NCI-H2227 (cell line): Measurements from ENCODE around the gene JPH2.
A peak's percentile ranks its signal among the peaks of the same experiment; 100 is the strongest.
"Not testable (repeated sequence)": the region's sequence is repeated elsewhere in the genome, so short reads cannot be mapped to it uniquely, and the experiment has no call there.

Source experiments
- DNase-seq: peaks from one replicate; lab custom pipeline; 2025; ENCODE audit not compliant: unreplicated experiment; lab: John Stamatoyannopoulos, UW

JPH2 gene

DNA sequence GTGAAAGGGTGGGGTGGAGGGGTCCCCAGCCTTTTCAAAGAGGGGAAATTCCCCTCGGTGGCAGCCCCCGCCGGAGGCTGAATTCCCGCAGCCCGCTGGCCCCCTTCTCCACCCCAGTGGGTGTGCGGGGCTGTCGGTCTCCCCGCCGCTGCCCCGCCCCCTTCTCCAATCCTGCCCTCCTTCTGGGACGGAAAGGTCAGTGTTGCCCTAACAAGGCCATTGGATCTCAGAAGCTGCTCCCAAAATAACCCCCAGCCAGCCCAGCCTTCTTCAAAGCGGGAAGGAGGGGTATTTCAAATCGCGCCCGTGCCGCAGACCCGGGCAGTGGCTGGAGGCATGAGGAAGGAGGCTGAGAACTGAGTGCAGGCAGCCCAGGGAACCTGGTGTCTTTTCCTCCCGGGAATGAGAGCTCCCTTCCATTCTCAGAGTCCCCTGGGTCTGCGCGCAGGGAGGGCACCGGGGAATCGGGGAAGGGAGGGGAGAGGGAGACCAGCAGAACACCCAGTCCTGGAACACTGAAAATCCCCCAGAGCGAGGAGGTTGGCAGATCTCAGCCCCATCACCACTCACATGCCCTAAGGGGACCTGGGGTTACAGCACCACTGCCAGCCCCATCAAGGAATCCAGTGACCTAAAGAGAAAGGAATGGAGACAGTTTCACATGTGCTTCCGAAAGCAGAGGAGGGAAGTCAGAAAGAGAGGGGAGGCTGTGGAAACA lies at the start of gene JPH2:
TSS of gene JPH2 (minus strand) at position 135 of the 718 bp plus-strand sequence. CDS start 483 bp downstream, outside the sequence.
- DNase-seq: peak; percentile 36

DNA sequence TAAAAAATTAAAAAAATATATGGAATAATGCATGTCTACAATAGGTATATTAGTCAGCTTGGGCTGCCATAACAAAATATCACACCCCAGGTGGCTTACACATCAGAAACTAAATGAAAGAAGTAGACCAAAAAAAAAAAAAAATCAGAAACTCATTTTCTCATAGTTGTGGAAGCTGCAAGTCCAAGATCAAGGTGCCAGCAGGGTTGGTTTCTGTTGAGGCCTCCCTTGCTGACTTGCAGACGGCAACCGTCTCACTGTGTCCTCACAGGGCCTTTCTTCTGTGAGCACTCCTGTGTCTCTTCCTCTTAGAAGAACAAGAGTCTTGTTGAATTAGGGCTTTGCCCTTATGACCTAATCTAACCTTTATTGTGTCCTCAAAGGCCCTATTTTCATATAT lies 48.7 kb upstream of the JPH2 start:
- DNase-seq: no peak

DNA sequence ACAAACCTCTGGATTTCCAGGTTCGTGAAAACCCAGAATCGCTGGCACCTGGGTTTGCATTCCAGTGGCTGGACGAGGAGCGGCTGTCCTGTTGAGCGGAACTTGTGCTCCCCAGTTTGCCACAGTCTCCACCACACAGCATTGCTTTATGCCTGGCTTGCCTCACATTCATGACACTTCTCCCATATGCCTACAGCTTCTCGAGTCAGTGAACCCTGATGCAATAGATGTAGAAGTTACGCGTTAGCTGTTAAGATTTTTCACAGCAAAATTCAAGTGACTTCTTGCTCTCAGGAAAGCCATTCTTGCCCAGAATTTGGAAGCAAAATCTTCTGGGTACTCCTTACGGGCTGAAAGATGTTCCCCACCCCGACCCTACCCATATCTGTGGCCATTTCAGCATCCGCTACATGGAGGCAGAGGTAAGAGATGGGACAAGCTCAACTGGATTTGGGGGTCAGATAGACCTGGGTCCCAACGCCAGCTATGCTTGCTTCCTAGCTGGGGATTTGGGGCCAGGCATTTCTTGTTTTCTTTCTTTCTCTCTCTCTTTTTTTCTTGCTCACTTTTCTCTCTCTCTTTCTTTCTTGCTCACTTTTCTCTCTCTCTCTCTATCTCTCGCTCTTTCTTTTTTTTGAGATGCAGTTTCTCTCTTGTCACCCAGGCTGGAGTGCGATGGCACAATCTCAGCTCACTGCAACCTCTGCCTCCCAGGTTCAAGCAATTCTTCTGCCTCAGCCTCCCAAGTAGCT lies 47.8 kb upstream of the JPH2 start:
- no peak for DNase-seq

DNA sequence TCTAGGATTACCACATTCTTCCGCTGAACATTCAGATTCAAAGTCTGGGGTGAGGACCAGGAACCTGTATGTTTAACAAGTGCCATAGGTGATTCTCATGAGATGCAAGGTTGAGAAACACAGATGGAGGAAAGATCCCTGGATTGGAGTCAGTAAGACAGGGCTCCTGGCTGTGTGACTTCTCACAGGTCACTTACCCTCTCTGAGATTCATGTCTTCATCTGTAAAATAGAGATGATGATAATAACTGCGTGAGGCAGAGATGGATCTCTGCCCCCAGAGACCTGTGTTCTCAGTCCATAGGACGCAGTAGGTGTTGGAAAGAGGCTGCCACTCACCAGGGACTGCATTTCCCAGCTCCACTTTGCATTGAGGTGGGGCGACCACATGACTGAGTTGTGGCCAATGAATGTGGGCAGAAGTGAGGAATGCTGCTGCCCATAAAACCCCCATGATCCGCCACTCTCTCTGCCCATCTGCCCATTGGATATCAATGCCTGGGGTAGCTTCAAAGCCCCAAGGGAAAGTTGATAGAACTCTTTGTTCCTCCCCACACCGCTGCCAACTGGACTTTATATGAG lies 46.5 kb upstream of the JPH2 start:
- no peak for DNase-seq

DNA sequence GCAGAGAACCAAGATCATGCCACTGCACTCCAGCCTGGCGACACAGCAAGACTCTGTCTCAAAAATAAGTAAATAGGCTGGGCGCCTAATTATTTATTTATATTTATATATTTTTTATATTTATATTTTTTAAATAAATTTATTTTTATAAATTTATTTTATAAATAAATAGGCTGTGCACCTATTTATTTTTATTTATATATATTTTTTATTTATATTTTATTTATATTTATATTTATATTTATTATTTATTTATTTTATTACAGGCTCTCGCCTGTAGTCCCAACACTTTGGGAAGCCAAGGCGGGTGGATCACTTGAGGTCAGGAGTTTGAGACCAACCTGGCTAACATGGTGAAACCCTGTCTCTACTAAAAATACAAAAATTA lies 45.5 kb upstream of the JPH2 start:
- DNase-seq: not testable (repeated sequence)

DNA sequence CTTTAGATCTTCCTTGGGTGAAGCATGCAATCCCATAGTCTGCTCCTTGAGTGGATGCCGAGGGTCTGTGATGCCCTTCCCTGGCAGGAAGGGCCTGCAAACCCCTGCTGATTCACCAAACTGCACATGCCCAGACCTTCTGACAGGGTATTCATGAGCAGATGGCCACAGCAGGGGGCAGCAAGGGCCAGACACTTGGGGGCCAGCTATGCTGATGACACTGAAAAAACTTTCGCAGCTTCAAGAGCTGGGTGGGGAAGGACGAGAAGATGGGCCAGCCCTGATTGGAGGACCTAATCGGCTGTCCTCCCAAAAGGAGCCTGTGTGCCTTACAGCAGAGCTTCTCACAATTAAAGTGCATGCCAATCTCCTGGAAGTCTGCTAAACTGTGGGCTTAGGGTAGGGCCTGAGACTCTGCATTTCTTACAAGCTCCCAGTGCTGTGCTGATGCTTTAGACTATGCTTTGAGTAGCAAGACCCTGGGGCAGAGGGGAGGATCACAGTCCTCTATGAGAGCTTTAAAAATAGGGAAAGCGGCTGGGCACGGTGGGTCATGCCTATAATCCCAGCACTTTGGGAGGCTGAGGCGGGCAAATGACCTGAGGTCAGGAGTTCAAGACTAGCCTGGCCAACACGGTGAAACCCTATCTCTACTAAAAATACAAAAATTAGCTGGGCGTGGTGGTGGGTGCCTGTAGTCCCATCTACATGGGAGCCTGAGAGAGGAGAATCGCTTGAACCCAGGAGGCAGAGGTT lies 44.9 kb upstream of the JPH2 start:
- peak; percentile 12 for DNase-seq

DNA sequence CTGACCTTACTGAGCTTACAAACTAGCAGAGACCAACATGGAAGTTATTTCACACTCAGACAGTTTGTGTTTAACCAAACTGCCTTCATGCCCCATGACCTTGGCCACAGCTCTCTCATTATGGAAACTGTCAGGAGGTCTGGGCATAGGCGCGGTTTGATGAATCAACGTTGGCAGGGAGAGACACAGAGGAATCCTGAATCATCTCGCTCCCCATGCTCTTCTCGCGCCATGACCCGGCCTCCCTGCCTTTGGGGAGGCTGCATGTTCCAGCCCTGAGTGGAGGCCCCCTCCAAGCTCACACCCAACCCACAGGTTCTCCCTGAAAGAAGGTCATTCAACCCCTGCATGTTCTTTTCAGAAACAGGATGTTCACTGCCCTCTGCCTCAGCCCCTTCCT lies 44.2 kb upstream of the JPH2 start:
- no peak for DNase-seq

DNA sequence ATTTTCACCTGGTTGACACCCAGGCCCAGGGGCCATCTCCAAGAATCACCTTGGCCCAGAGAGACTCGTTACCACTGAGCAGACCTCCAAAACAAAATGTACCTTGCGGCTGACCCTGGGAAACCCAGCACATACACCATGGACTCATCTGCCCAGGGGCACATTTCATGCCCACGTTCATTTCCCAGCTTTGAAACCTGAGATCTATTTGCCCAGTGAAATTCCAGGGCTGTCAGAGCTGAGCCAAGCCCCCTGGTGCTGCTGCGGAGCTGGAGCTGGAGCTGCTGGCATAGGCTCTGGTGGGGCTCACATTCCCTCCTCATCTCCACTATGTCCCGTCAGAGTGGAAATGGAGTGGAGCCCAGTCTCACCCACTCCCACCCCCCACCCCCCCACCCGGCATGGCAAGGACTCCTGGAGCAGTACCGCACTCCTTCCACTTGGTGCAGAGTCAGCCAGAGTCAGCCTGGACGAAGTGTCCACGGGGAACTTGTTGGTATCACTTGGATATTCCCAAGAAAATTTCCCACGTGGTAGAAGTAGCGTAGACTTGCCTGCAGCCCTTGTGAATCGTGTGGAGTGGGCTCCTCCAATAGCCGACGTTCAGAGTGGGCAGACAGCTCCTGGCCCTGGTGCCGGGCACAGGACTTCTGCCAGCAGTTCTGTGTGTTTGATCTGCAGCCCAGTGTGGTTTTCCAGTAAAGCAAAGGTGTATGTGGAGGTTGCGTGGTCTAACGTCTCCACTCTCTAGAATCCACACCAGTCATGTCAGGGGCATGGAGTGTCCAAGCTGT lies 41.7 kb upstream of the JPH2 start:
- no peak for DNase-seq

DNA sequence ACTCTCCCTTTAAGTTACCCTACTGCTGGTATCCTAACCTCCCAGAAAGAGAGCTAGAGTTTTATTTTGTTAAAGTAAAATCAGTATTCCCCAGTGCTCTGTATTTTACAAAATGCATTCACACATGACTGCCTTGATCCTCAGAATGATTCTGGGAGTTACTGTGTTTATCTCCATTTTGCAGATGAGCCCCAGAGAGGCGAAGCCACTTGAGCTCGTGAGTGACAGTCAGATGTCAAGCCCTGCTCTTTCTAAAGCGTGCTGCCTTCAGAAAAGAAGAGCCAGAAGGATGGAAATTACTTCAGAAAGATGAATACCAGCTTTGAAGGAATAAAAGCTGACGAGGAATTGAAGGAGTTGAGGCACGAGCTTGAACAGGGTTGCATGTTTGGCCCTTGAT lies 37.6 kb upstream of the JPH2 start:
- peak; percentile 18 for DNase-seq

DNA sequence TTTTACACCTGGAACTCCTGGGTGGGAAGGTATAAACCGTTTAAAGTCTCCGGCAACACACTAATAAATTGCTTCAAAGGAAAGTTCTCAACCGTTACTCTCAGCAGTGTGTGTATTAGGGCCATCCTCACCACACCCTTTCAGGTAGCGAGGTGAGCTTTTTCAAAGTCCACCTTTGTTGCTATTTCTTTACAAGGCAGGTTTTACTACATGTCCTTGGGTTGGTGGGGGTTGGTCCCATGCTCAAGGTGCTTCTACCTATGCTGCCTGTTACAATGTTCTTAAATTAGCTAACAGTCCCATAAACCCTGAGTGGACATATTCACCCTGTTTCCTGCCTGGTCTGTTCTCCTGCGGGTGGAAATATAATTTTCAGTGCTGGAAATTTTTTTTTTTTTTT lies 36.7 kb upstream of the JPH2 start:
- DNase-seq: no peak

DNA sequence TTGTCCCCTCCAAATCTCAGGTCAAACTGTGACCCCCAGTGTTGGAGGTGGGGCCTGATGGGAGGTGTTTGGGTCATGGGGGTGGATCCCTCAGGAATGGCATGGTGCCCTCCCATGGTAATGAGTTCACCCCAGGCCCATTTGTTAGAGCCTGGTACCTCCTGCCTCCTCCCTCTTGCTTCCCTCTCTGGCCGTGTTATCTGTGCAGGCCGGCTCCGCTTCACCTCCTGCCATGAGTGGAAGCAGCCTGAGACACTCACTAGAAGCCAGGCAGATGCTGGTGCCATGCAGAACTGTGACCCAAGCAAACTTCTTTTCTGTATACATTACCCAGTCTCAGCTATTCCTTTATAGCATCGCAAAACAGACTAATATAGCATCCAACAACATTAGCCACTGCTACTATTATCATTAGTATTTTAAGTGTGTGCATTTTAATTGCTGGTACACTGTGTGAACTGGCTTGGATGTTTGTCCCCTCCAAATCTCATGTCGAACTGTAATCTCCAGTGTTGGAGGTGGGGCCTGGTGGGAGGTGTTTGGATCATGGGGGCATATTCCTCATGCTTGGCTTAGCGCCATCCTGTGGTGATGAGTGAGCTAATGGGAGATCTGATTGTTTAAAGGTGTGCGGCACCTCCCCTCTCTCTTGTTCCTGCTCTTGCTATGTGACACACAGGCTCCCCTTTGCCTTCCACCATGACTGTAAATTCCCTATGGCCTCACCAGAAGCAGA lies 35.8 kb upstream of the JPH2 start:
- peak; percentile 43 for DNase-seq

DNA sequence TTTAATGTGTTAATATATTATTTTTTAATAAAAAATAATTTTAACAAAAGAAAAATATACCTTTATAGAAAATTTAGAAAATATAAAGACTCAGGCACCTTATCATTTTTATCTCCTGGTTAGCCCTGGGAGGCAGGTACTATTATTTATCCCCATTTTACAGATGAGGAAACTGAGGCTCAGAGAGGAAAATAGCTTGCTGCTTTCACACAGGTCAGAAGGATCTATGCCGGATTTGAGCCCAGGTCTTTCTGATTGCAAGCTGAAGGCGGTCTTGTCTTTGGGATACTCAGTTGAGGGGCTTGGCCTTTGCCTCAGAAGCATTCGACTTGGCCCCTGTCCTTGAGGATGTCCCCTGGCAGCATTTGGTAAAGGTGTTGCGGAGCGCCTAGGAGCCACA lies 35.0 kb upstream of the JPH2 start:
- no peak for DNase-seq

DNA sequence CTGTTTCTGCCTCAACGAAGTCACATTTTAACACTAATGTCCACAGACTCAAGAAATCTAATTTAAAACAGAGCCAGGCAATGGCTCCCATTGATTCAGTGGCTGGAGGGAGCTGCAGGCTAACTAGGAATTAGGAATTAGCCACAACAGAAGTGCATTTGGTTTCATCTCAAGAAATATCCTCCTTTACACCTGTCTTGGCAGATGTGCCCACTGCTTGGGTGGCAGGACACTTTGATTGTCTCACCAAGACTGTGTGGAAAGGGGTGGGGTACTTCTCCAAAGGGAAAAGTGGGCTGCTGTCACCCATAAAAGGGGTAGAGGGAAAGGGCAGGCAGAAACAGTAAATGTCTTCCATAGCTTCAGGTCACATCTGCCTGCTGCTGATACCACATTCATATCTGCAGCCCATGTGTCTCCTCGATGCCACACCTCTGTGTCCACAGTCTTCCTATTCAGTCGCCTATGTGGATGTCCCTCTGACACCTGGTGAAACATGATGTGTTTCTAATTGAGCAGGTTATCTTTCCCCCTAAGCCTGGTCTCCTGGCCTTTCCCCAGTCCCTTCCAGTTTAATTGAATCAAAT lies 34.5 kb upstream of the JPH2 start:
- no peak for DNase-seq

DNA sequence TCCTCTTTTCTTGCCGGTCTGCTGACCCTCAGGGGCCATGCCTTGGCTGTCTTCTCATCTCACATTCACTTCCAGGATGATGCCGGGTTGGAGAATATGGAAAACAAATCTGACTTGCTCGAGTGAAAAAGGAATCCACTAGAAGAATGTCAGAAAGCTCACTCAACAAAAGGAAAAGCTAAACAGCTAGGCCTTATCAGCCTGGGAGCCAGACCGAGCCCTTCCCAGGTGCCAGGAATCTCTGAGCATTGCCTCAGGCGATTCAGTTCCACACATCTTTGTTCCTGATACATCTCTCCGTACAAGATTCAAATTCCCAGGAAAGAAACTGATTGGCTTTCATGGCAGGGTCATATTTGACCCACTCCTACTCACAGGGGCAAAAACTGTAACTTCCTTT lies 32.8 kb upstream of the JPH2 start:
- DNase-seq: no peak

DNA sequence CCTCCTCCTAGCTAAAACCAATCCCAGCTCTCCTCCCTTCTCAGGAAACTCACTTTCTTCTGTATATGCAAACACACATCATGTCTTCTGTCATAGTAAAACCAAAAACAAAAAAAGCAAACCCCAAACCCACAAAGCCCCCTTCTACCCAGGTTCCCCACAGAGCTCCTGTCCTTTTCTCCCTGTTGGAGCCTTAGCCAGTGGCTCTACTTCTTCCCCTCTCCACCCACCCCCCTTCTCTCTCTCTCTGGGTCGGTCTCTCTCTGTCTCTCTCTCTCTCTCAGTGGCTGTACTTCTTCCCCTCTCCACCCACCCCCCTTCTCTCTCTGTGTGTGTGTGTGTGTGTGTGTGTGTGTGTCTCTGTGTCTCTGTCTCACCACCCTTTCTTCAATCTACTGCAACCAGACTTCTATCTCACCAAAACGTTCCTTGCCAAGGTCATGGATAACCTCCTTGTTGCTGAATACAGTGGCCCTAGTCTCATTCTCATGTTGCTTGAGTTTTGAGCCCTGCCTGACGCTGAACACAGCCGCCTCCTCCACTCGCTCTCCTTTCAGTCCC lies 32.3 kb upstream of the JPH2 start:
- DNase-seq: no peak

DNA sequence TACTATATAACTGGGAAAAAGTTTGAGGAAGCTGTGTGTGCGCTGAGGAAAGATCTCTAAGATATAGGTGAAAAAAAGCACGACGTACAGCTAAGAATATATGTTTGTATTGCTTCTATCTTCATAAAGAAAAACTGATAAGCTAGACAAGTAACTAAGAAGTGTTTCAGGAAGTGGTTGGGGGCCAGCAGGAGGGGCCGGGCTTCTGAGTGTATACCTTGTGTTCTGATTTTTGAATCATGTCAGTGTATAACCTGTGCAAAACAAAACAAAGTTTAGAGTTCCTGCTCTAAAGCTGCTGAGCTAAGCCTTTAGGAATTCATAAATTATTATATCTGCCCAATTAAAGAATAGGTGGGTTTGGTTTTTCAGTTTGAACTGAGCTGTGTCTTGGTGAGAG lies 31.5 kb upstream of the JPH2 start:
- no peak for DNase-seq

DNA sequence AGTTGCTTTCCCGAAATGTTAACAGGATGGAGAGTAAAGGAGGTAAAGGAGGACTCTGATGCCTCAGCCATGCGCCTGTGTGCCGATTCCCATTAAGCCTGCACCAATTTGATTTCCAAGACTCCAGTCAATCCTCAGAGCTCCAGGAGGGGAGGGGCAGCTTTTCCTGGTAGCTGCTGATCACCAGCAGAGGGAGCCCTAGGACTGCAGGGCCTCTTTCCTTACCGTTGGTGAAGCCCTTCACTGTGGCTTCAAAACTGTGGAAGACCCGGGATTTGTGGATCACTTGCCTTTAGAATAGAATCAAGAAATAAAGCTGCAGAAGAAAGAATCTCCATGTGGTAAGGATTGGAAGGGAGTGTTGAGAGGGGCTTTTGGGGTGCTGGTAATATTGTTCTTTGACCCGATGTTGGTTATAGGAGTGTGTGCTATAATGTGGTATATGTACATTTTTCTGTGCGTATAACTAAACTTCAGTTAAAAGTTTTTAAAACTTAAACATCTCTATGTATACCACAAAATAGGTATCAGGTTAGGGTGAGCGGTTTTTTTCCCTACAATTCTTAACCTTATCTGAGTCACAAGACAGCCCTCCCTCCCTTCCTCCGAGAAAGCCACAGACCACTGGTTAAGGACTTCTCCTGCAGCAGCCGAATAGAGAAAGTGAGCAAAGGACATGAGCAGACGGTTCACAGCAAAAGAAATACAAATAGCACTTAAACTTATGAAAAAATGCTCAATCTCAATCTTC lies 30.5 kb upstream of the JPH2 start:
- DNase-seq: peak; percentile 82

DNA sequence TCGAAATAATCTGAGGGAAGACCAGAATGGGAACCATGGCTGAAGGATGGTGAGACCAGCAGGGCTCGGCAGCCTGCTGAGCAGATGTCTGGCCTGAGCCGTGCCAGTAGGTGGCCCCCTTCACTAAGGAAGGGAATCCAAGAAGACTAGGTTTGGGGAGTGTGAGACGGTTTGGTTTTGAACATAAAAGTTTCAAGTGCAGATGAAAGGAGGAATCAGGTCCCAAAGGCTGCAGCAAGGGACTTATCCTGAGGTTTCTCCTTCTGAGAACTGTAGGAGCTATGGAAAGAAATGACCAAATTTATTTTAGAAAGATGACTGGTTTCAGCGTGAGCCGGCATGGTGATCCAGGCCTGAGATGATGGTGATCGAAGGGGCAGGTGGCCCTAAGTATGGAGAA lies 28.1 kb upstream of the JPH2 start:
- peak; percentile 74 for DNase-seq

DNA sequence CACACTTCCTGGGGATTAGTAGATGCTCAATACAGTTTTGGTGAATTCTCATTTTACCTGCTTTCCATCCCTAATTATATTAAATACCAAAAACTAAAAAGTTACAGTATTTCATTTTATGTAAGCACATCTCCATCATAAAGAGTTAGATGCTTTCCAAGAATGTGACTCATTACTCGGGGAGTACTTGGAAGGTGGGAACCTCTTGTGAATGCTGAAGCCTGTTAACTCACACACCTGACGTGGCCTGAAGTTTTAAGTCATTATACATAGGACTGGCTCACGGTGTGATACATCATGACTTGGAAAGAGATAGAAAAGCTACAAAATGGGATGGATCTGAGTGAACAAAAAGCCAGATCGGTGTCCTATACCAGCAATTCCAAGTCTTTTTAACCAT lies 25.8 kb upstream of the JPH2 start:
- DNase-seq: no peak
